Endothelial cell of umbilical vein (primary cell): ENCODE results near the gene SLC39A12. TPM values are rescaled to one million over a fixed set of nuclear protein-coding genes. Genes with fewer than 3 reads are reported as not detected.

Experiments
- BruUV-seq: library from RNA; stranded (reverse); fragments of 400-500 nt; replicated peaks from 2 replicates; lab custom pipeline; 2021; lab: Mats Ljungman, UMichigan
- CTCF ChIA-PET: fragments of 300-600, 350-600 bp; sonication (Branson Sonifier 250); formaldehyde crosslinking; loops from one replicate; lab custom pipeline; 2021; ENCODE audit warnings: antibody characterized with exemption, inconsistent platforms; lab: Charles Lee
- POLR2A ChIA-PET: fragments of 300-600, 350-600 bp; sonication (Branson Sonifier 250); formaldehyde crosslinking; loops from one replicate; lab custom pipeline; 2021; ENCODE audit warnings: antibody characterized with exemption, inconsistent platforms; lab: Charles Lee
- DNase-seq: peaks from one replicate; pipeline ENCODE4 v3.0.0-alpha.2; 2011; ENCODE audit warnings: low read depth, low spot score
- FAIRE-seq: peaks from 2 replicates; lab custom pipeline; 2011; peaks lifted over from hg19 to GRCh38; lab: Jason Lieb, UNC
- H2AFZ ChIP-seq: 2 replicates; pipeline ENCODE4 v1.6.0; 2012; ENCODE audit warnings: low read depth, low read length, control low read depth, inconsistent platforms
- H3K27ac ChIP-seq: 2 replicates; pipeline ENCODE4 v1.5.1; 2011; ENCODE audit warnings: low read depth, mild to moderate bottlenecking, control low read depth, low read length, moderate library complexity; ENCODE audit not compliant: insufficient read depth
- H3K27me3 ChIP-seq, 2 experiments: 2 replicates each; pipeline versions ENCODE4 v1.6.0 to v1.6.1; 2011; ENCODE audit warnings: low read length in 2 of 2, mixed read lengths in 1 of 2; ENCODE audit not compliant: control insufficient read depth in 2 of 2, insufficient read depth in 2 of 2
- H3K36me3 ChIP-seq, 2 experiments: 2 replicates in 1 of 2; 3 replicates in 1 of 2; pipeline ENCODE4 v1.5.1; 2011; ENCODE audit warnings: low read length in 2 of 2, mild to moderate bottlenecking in 1 of 2, moderate library complexity in 1 of 2; ENCODE audit not compliant: control insufficient read depth in 2 of 2, insufficient read depth in 2 of 2; ENCODE audit errors: extremely low read depth in 1 of 2
- H3K4me1 ChIP-seq: 3 replicates; pipeline ENCODE4 v1.5.1; 2011; ENCODE audit warnings: mild to moderate bottlenecking, low read length; ENCODE audit not compliant: control insufficient read depth, insufficient read depth; ENCODE audit errors: extremely low read depth
- H3K4me2 ChIP-seq: 2 replicates; pipeline ENCODE4 v1.6.1; 2011; ENCODE audit warnings: low read length, control low read depth, mixed read lengths; ENCODE audit not compliant: insufficient read depth
- H3K4me3 ChIP-seq, 3 experiments: fragments of 200-600 bp in 1 of 3; sonication (generic), shearing (Covaris generic) in 1 of 3; replicated peaks in 1 of 3; 2 replicates each; pipeline ENCODE4 v1.5.1; 2011 to 2016; ENCODE audit warnings: control low read depth in 3 of 3, low read length in 3 of 3, mild to moderate bottlenecking in 2 of 3, inconsistent platforms in 1 of 3, low read depth in 1 of 3, moderate library complexity in 1 of 3; ENCODE audit not compliant: insufficient read depth in 1 of 3
- H3K79me2 ChIP-seq: 2 replicates; pipeline ENCODE4 v1.6.0; 2012; ENCODE audit warnings: low read length, inconsistent platforms; ENCODE audit not compliant: control insufficient read depth, insufficient read depth
- H3K9ac ChIP-seq: replicated peaks from 2 replicates; pipeline ENCODE3; 2011; ENCODE audit warnings: low read length, control low read depth; ENCODE audit not compliant: insufficient read depth; ENCODE audit errors: extremely low read depth
- H3K9me1 ChIP-seq: replicated peaks from 3 replicates; pipeline ENCODE4 v1.6.0; 2011; ENCODE audit warnings: mild to moderate bottlenecking, low read length; ENCODE audit not compliant: control insufficient read depth, insufficient read depth; ENCODE audit errors: extremely low read depth
- H3K9me3 ChIP-seq: replicated peaks from 2 replicates; pipeline ENCODE4 v1.5.1; 2012; ENCODE audit warnings: low read length, inconsistent platforms; ENCODE audit not compliant: control insufficient read depth, insufficient read depth
- H4K20me1 ChIP-seq: replicated peaks from 2 replicates; pipeline ENCODE3; 2011; ENCODE audit warnings: mild to moderate bottlenecking, low read length; ENCODE audit not compliant: control insufficient read depth, insufficient read depth; ENCODE audit errors: extremely low read depth
- CTCF ChIP-seq, 2 donors: IDR thresholded peaks; 1 replicate in 1 of 2; 2 replicates in 1 of 2; pipeline ENCODE4 v1.5.1; 2011; ENCODE audit warnings: low read length in 2 of 2, mild to moderate bottlenecking in 2 of 2, moderate library complexity in 2 of 2, control low read depth in 1 of 2, inconsistent platforms in 1 of 2, low read depth in 1 of 2; ENCODE audit not compliant: insufficient read depth in 1 of 2; ENCODE audit errors: extremely low read depth in 1 of 2
- EZH2 ChIP-seq: IDR thresholded peaks from 2 replicates; pipeline ENCODE4 v1.6.1; 2012; ENCODE audit warnings: borderline replicate concordance, low read depth, mild to moderate bottlenecking, moderate library complexity, low read length, inconsistent platforms; ENCODE audit not compliant: severe bottlenecking
- FOS ChIP-seq: IDR thresholded peaks from 2 replicates; pipeline ENCODE4 v1.6.1; 2011; ENCODE audit warnings: mild to moderate bottlenecking, low read length, moderate library complexity, borderline replicate concordance; ENCODE audit not compliant: insufficient read depth
- GATA2 ChIP-seq: IDR thresholded peaks from 2 replicates; pipeline ENCODE4 v1.7.0; 2011; ENCODE audit warnings: low read depth, mild to moderate bottlenecking, moderate library complexity, mixed read lengths, low read length; ENCODE audit not compliant: insufficient read length, insufficient read depth
- JUN ChIP-seq: IDR thresholded peaks from 2 replicates; pipeline ENCODE4 v1.6.1; 2011; ENCODE audit warnings: borderline replicate concordance, low read depth; ENCODE audit not compliant: insufficient read length, insufficient read depth
- MAX ChIP-seq: IDR thresholded peaks from 2 replicates; pipeline ENCODE4 v1.6.1; 2011; ENCODE audit not compliant: insufficient read depth, insufficient read length
- MYC ChIP-seq: IDR thresholded peaks from one replicate; pipeline ENCODE4 v1.6.1; 2011; ENCODE audit warnings: mild to moderate bottlenecking, low read depth, low read length
- POLR2A ChIP-seq: IDR thresholded peaks from 2 replicates; pipeline ENCODE4 v1.6.1; 2012; ENCODE audit warnings: low read depth, mild to moderate bottlenecking, control low read depth, low read length
- POLR2AphosphoS5 ChIP-seq: IDR thresholded peaks from 2 replicates; pipeline ENCODE4 v1.6.1; 2012; ENCODE audit warnings: low read depth, mild to moderate bottlenecking, control low read depth, low read length, moderate library complexity; ENCODE audit not compliant: insufficient read depth
- dilution Hi-C: fragments of 300-500 bp; cut with MboI; formaldehyde crosslinking; loops from one replicate; pipeline ENCODE4 v1.15.0; 2019; ENCODE audit warnings: low sequenced_read_pairs; ENCODE audit not compliant: extremely low pct_ligation_motif_present
- intact Hi-C: fragments of 100-400 bp; cut with micrococcal nuclease; formaldehyde crosslinking; loops from one replicate; pipeline ENCODE4 v1.10.0; 2022
- polyA plus RNA-seq, 4 experiments: library from polyadenylated mRNA; depleted of rRNA in 3 of 4; stranded (reverse) in 3 of 4; unstranded in 1 of 4; fragments of >200 nt; gene quantifications; 2 replicates each; pipeline versions ENCODE4 v1.2.1 to v1.2.3, GENCODE V29; 2011 to 2012; ENCODE audit warnings: missing spikeins in 1 of 4
- total RNA-seq: library from RNA; stranded (reverse); gene quantifications from 2 replicates; pipeline ENCODE4 v1.2.3, GENCODE V29; 2021

SLC39A12 gene
- total and polyA plus RNA-seq, 2 donors (not counting 3 experiments of a cell fraction or from before 2014, with no cell fraction given), result not detected

- H3K27me3 ChIP-seq, result no peaks in the 10 kb centered on the region
- H4K20me1 ChIP-seq, result no peaks in the 10 kb centered on the region
- no peaks in the 10 kb centered on the region for H3K9me3 ChIP-seq
- TF ChIP-seq MAX (no peak), CTCF (IDR thresholded peaks at IDR 0.05; ENCODE audit: extremely low read depth in 1 of 2, insufficient read depth in 1 of 2, low read depth in 1 of 2, low read length in 2 of 2) (no peak), POLR2A (no peak), EZH2 (no peak), GATA2 (no peak), MYC (no peak), FOS (no peak), JUN (no peak), POLR2AphosphoS5 (no peak)
- BruUV-seq, result no TSS peak
- H2AFZ ChIP-seq, result no peak overlapping the region
- no peak overlapping the region for H3K4me2 ChIP-seq
- intact Hi-C loops, result no loop called here
- FAIRE-seq, result no peak
- no peak overlapping the region for H3K9ac ChIP-seq
- no peak for DNase-seq
- no peaks in the 10 kb centered on the region for H3K36me3 ChIP-seq
- no peaks in the 10 kb centered on the region for H3K4me1 ChIP-seq
- H3K79me2 ChIP-seq, result no peaks in the 10 kb centered on the region
- H3K27ac ChIP-seq, result no peak overlapping the region
- no peak overlapping the region for H3K4me3 ChIP-seq
- POLR2A ChIA-PET, result no interaction called here
- CTCF ChIA-PET, result no interaction called here
- dilution Hi-C loops, result no loop called here
- no peaks in the 10 kb centered on the region for H3K9me1 ChIP-seq
Measured at GRCh38 chr10:18056583-18056982, 104.9 kb downstream of the SLC39A12 start.
